Endothelial cell (in vitro differentiated cells): ENCODE measurements around the gene ROR2. TPM values are rescaled to one million over a fixed set of nuclear protein-coding genes. Genes with fewer than 3 reads are reported as not detected.
A peak's percentile ranks its signal among the peaks of the same experiment; 100 is the strongest.

Experiments used
- DNase-seq: peaks from one replicate; pipeline ENCODE4 v3.0.0; 2021; ENCODE audit warnings: low spot score
- H3K27ac Mint-ChIP-seq: one replicate; pipeline ENCODE4 v1.8.0; 2021; ENCODE audit warnings: mixed read lengths, inconsistent platforms; ENCODE audit not compliant: unreplicated experiment
- H3K27me3 Mint-ChIP-seq: one replicate; pipeline ENCODE4 v1.8.0; 2021; ENCODE audit warnings: mild to moderate bottlenecking, moderate library complexity, mixed read lengths, inconsistent platforms; ENCODE audit not compliant: unreplicated experiment
- H3K36me3 Mint-ChIP-seq: one replicate; pipeline ENCODE4 v1.8.0; 2021; ENCODE audit warnings: mild to moderate bottlenecking, low read depth, mixed read lengths, inconsistent platforms; ENCODE audit not compliant: unreplicated experiment
- H3K4me1 Mint-ChIP-seq: one replicate; pipeline ENCODE4 v1.8.0; 2021; ENCODE audit warnings: mild to moderate bottlenecking, mixed read lengths, inconsistent platforms; ENCODE audit not compliant: unreplicated experiment
- H3K4me3 Mint-ChIP-seq: one replicate; pipeline ENCODE4 v1.8.0; 2021; ENCODE audit warnings: mild to moderate bottlenecking, mixed read lengths, inconsistent platforms; ENCODE audit not compliant: unreplicated experiment
- H3K9me3 Mint-ChIP-seq: one replicate; pipeline ENCODE4 v1.8.0; 2021; ENCODE audit warnings: mixed read lengths, inconsistent platforms; ENCODE audit not compliant: unreplicated experiment
- CTCF ChIP-seq: fragments of 200-600 bp; sonication (generic); IDR thresholded peaks from one replicate; pipeline ENCODE4 v1.5.0; 2021; ENCODE audit warnings: antibody characterized with exemption; ENCODE audit not compliant: unreplicated experiment
- total RNA-seq: library from RNA; stranded (reverse); fragmentation: NEBNext Ultra II Directional; extraction: Animal tissue kit (Norgen Biotek cat#: 25700); gene quantifications from one replicate; pipeline ENCODE4 v1.2.1, GENCODE V29; 2021; ENCODE audit not compliant: unreplicated experiment

The ROR2 gene
- total RNA-seq, 1 donor from 2014 or later = 3.5 TPM

DNA sequence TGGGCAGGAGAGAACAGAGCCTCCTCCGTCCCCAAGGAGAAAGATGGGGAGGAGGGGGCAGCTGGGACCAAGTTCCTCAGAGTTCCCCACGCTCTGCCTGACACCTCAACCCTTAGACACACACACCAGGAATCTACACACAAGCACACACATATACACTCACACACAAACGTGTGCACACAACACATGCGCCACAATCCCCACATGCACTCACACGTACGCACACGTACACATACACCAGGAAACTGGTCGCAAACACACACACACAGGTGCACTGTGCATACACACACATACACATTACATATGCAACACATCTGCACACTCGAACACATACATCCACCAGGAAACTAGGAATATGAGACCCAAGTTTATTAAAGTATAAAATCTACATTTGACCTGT, 50.4 kb downstream of the ROR2 start:
- Mint-ChIP-seq H3K9me3 (no peaks in the 10 kb centered on the region), H3K36me3 (no peaks in the 10 kb centered on the region), H3K4me3 (peak overlapping the region; percentile 26), H3K27ac (no peak overlapping the region), H3K27me3 (peaks cover 8% of the 10 kb centered on the region), H3K4me1 (peaks cover 25% of the 10 kb centered on the region)
- no peak for TF ChIP-seq CTCF
- DNase-seq = no peak

DNA sequence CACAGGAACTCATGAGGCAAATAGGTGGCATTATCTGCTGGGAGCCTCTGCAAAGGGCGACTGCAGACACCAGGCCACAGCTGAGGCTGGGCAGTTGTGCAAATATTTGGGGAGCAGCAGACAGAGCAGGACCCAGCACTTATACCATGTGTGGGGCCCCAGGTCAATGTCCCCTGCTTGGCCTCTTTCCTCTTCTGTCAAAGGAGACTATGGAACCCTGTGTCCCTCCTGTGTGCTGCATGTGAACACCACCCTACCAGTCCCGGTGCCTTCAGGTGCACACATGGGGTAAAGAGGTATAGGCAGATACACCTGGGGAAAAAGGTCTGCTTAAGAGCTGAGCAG, 50.8 kb downstream of the ROR2 start:
- no peak overlapping the region for H3K4me3 Mint-ChIP-seq
- no peaks in the 10 kb centered on the region for H3K9me3 Mint-ChIP-seq
- H3K36me3 Mint-ChIP-seq = no peaks in the 10 kb centered on the region
- TF ChIP-seq CTCF = no peak
- H3K27ac Mint-ChIP-seq = no peak overlapping the region
- no peak for DNase-seq
- H3K4me1 Mint-ChIP-seq = peaks cover 25% of the 10 kb centered on the region
- H3K27me3 Mint-ChIP-seq = peaks cover 8% of the 10 kb centered on the region

DNA sequence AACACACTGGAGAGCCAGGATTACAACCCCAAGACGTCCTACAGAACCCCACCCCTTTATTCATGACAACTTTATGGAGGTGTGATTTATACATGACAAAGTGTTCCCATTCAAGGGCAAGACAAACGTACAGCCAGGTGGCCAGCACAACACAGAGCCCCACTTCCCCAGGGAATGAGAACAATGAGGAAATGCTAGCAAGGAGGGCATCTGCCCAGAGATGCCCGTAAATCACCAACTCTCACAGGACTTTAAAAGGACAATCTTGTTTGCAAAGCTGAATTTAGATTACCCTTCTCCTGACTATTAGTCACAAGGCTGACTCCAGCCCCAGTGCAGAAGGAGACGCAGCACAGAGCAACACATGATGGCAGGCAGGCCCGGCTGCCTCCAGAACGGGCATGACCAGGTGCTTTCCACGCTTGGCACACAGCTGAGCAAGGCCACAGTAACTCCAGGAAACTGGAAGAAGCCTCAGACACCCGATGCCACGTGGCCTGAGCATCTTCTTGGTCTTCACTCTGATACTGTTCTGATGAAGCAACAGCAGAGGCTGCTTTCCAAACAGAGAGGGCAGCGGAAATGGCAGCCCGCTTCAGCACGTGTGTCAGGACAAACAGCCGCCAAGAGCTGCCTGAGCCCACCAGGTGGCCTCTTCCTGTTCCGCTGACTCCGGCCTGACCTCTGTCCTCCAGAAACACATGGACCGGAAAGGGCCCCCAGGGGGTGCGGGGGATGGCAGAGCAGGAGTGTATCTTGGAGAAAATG, 51.4 kb downstream of the ROR2 start:
- H3K27ac Mint-ChIP-seq = no peak overlapping the region
- H3K36me3 Mint-ChIP-seq = no peaks in the 10 kb centered on the region
- H3K9me3 Mint-ChIP-seq = no peaks in the 10 kb centered on the region
- peaks cover 25% of the 10 kb centered on the region for H3K4me1 Mint-ChIP-seq
- no peak for TF ChIP-seq CTCF
- H3K27me3 Mint-ChIP-seq = peaks cover 8% of the 10 kb centered on the region
- peak; percentile 58 for DNase-seq
- no peak overlapping the region for H3K4me3 Mint-ChIP-seq

GRCh38 chr9:91897201-91897600, 52.8 kb downstream of the ROR2 start:
- Mint-ChIP-seq H3K27ac (no peak overlapping the region), H3K36me3 (no peaks in the 10 kb centered on the region), H3K9me3 (no peaks in the 10 kb centered on the region), H3K4me1 (peaks cover 25% of the 10 kb centered on the region), H3K27me3 (peaks cover 8% of the 10 kb centered on the region), H3K4me3 (no peak overlapping the region)
- TF ChIP-seq CTCF = no peak
- DNase-seq = no peak

DNA sequence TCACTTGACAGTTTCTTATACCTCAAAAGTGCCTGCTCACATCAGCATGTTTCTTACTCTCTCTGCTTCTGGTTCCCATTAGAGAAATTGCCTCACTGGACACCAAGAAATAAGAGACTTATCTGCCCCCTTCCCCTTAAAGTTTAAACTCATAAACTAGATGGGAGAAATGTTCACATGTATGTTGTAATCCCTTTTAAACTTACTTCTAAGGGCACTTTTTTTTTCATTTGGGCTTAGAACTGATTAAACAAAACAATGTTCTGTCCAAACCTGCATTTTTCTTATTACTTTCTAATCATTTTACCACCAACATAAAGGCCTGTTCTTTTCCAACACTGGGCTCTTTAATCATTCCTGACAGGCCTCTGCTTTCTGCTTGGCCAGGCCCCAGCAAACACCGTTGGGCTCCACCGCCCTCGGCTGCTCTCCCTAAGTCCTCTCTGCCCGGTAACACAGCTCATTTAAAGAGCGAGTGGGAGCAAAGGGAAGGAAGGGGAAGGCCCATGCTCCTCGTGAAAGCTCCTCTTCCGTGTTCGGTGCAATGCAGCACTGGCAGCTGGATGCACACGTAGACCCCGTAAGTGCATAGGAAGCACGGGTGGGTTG, 53.4 kb downstream of the ROR2 start:
- H3K4me3 Mint-ChIP-seq = no peak overlapping the region
- H3K27me3 Mint-ChIP-seq = peaks cover 8% of the 10 kb centered on the region
- peaks cover 25% of the 10 kb centered on the region for H3K4me1 Mint-ChIP-seq
- H3K27ac Mint-ChIP-seq = no peak overlapping the region
- DNase-seq = no peak
- no peaks in the 10 kb centered on the region for H3K9me3 Mint-ChIP-seq
- TF ChIP-seq CTCF = no peak
- H3K36me3 Mint-ChIP-seq = no peaks in the 10 kb centered on the region
